ENCODE data around the gene SAMD4A.

DNA sequence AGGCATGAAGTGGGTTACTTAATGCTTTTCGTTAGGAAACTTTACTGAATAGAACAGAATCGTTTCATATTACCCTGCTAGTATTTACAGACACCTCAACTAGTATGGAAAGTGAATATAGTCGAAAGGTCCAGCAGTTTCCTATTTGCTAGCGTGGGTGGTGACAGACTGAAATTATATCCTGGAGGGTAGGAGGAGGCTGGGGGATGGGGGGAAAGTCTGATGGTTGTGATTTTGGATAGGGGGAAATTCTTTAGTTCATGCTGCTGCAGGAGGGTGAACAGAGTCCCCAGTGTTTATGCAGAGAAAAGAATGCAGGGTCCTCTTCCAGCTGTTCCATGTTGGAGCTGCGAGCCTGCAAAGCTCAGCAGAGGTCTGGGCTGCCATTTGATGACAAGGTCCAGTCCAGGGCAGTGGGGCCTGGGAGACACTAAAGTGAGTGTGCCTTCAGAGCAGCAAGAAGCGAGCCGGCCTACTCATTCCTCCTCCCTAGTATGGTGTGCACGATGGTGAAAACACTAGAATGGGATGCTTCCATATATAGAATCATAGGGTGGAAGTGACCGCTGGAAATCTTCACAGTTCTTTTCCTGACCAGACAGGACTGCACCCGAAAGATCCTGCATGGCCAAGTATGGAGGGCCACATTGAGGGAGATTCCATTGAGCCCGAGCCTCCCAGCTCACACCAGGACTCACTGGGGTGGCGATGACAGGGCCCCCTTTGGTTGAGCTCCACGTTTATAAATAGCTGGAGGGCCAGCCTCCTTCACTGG is 2.1 kb downstream of the SAMD4A start:
- TF ChIP-seq, protein P1, sequence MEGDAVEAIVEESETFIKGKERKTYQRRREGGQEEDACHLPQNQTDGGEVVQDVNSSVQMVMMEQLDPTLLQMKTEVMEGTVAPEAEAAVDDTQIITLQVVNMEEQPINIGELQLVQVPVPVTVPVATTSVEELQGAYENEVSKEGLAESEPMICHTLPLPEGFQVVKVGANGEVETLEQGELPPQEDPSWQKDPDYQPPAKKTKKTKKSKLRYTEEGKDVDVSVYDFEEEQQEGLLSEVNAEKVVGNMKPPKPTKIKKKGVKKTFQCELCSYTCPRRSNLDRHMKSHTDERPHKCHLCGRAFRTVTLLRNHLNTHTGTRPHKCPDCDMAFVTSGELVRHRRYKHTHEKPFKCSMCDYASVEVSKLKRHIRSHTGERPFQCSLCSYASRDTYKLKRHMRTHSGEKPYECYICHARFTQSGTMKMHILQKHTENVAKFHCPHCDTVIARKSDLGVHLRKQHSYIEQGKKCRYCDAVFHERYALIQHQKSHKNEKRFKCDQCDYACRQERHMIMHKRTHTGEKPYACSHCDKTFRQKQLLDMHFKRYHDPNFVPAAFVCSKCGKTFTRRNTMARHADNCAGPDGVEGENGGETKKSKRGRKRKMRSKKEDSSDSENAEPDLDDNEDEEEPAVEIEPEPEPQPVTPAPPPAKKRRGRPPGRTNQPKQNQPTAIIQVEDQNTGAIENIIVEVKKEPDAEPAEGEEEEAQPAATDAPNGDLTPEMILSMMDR (IDR thresholded peaks at IDR 0.05): no peak
- no peak for TF ChIP-seq POLR2A (IDR thresholded peaks at IDR 0.05)
